ENCODE results near the gene ACTA2. TPM values are rescaled to one million over a fixed set of nuclear protein-coding genes. Genes with fewer than 3 reads are reported as not detected.
"Not testable (repeated sequence)": the region's sequence is repeated elsewhere in the genome, so short reads cannot be mapped to it uniquely, and the experiment has no call there.

ACTA2 gene
- total RNA-seq, 2 donors from 2014 or later, result 57.1 to 245 TPM

DNA sequence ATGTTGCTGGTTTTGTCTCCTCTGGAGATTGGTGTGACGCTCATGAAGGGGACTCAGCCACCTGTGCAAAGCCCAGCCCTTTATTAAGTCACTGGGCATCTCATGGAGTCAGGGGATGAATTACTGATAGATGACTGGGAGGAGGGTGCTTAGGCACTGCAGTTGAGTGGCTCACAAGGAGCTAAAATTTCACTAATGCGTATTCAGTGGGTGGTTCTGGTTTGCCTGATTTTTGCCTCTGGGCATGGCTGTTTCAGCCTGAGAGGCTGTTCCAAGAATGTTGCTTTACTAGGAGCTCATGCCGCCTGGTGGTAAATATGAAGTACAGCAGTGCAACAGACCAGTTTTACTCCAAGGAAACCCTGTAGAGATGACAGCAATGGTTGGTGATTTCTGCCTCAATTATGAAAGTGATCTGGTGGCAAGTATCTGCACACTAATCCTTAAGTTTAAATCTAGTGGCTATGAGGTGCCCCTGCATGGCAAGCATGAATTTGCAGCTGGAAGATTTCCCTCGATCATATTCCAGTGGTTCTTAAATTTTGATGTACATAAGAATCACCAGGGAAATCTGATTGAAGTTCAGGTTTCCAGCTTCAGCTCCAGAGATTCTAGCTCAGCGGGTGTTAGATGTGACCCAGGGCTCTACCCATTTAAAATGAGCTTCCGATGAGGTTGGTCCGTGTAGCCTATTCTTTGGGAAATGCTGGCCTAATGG is 19.9 kb downstream of the ACTA2 start:
- ATAC-seq (peak; percentile 75), DNase-seq (peak; percentile 32 to 49)
- intact Hi-C loops (cut with DNase I, micrococcal nuclease), result loop anchor here (2.0 to 10.0 kb wide), 3 partner anchors 98 to 285 kb away; no protein-coding TSS in a partner anchor

DNA sequence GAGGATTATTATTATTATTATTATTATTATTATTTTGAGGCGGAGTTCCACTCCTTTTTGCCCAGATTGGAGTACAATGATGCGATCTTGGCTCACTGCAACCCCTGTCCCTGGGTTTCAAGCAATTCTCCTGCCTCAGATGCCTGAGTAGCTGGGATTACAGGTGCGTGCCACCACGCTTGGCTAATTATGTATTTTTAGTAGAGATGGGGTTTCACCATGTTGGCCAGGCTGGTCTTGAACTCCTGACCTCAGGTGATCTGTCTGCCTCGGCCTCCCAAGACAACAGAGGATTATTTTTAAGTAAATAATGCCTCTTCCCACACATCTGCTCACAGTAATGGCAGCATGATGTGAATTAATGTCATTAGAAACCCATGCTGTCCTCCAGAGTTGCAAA is 20.5 kb downstream of the ACTA2 start:
- not testable (repeated sequence) for DNase-seq, ATAC-seq
- intact Hi-C loops (cut with DNase I, micrococcal nuclease), result loop anchor here (2.0 to 10.0 kb wide), 3 partner anchors 97 to 285 kb away; no protein-coding TSS in a partner anchor

DNA sequence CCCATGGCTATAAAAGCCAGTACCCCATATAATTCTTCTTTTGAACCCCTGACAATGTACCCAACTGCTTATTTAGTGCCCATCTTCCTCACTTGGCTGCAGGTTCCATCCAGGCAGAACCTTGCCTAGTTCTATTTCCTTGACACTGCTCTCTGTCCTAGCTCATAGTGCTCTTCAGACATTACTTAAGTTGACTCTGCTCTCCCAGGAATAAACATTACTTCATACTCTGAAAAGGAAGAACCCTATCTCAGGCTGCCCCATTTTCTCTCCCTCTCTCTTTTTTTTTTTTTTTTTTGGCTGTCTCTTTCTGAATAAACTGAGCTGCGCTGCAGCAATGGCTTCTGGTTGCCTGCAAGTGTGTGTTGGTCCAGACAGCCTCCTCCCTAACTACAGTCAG is 21.0 kb downstream of the ACTA2 start:
- DNase-seq (no peak), ATAC-seq (no peak)
- intact Hi-C loops (cut with DNase I, micrococcal nuclease), result loop anchor here (5.0 to 10.0 kb wide), 2 partner anchors 97 to 286 kb away; no protein-coding TSS in a partner anchor

DNA sequence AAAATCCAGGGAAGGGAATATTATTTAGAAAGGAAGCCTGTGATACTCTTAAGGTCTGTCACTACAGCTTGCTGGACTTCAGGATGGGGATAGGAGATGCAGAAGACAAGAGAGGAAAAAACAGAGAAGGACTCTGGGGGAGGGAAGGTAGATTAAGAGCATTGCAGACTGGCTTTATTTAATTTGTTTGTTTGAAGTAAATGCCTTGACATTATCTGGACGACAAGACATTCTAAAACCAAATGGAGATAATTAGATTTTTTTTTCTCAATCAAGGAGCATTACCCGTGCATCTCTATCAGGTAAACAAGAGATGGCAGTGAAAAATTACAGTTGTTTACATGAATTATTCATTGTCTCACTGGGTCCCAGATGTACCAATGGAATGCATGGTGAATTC is 24.3 kb downstream of the ACTA2 start:
- no peak for ATAC-seq
- no peak for DNase-seq
- intact Hi-C loops (cut with DNase I, micrococcal nuclease), result no loop called here

DNA sequence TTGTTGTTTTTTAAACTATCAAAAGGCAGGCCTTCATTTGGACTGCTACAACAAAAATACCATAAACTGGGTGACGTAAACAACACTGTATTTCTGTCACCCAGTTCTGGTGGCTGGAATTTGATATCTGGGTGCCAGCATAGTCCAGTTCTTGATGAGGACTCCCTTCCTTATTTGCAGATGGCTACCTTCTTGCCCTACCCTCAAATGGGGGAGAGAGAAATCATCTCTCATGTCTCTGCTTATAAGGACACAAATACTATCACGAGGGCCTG is 25.2 kb downstream of the ACTA2 start:
- ATAC-seq, result no peak
- intact Hi-C loops (cut with DNase I, micrococcal nuclease), result no loop called here
- DNase-seq, result no peak

DNA sequence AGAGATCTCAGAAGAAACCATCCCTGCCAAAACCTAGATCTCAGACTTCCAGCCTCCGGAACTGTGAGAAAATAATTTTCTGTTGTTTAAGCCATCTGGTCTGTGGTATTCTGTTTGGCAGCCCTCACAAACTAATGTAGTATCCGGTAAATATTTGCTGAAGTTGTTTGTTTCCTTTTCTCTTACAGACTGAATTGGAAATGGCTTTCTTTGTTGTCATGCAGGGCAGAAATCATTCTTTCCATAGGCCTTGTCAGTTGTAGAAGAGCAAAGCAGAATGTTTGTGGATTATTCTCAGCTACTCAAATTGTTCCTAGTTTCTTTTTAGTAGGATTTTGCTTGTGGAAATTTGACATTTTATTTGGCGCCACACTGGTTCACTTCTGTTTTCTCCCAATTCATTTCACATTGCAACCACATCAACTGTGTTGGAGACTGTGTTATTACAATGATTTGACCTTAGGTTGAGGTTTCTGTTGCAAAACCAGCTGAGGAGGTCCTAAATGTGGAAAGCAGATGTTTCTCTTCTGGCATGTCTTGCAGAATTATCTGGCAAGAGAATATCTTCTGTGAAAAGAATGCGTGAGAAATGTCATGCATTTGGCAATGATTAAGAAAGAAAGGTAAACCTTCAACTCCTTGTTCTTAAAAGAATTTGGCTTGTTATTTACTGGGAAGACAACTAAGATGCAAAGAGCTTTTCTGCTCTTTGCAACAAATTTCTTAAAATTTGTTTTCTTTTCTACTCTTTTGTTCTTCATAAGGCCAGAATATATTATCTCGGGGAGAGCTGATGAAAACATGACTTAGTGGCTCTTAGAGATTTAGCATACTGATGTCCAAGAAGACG is 25.8 kb downstream of the ACTA2 start:
- intact Hi-C loops (cut with DNase I, micrococcal nuclease), result no loop called here
- no peak for DNase-seq
- ATAC-seq, result no peak

DNA sequence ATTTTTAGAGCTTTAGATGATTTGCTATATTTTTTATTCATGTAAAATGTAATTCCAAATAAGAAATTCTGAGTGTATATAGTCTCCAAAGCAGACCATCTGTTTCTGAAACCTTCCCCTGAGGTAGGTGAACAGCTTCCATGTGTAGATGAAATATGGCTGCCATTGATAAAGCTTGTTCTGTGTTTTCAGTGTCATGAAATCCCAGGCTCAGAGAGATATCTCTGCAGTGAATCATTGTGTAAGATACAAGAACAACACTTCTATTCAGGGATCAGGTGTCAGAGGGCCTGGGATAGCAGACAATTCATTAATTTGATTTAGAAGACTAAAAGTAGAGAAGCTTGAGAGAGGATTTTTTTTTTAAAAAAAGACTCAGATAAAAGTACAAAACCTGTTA is 29.1 kb downstream of the ACTA2 start:
- ATAC-seq, result no peak
- intact Hi-C loops (cut with DNase I, micrococcal nuclease), result no loop called here
- DNase-seq, result no peak

DNA sequence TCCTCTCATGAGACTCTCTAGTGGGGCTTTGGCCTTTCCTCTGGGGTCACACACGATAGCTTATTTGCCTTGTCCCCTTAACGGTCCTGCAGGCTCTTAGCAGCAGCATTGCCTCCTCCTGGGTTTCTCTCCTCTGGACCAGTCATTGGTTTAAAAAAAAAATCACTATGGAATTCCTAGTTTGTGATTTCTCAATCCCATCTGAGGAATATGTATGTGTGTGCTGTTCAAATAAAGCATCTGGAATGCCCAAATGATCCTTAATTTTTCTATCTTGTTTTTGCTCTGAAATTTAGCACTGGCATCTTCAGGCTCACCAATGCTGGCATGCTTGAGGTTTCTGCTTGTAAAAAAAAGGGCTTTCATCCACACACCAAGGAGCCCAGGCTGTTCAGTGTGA is 30.5 kb downstream of the ACTA2 start:
- intact Hi-C loops (cut with DNase I, micrococcal nuclease), result no loop called here

DNA sequence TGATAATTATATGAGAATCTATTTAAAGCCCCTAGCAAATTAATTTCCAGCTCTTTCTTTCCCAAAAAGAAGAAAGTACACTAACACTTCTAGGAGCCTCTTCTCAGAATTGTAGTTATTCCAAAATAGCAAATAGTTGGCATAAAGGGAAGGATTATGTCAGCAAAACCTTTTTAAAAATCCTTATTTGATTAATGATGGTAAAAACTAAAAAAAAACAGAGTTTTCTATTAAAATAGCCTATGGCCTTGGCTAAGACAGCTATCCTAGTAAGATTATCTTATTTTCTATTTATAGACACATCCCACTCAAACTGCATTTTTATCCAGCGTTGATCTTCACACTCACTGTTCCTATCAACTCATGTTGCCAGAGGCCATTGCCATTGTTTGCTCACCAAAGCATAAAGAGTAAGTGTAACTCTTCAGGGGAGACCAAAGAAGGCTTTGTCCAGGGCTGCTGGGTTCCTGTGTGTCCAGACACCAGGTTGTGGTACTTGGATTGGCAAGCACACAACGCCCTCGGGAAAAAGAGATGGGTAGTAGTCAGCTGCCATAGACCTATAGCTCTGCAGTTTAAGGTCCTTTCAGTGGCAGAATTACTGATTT is 31.5 kb downstream of the ACTA2 start:
- DNase-seq (no peak), ATAC-seq (no peak)
- intact Hi-C loops (cut with DNase I, micrococcal nuclease), result no loop called here

More for the DNA sequence above, 30.5 kb downstream of the ACTA2 start:
- ATAC-seq (no peak), DNase-seq (no peak)

DNA sequence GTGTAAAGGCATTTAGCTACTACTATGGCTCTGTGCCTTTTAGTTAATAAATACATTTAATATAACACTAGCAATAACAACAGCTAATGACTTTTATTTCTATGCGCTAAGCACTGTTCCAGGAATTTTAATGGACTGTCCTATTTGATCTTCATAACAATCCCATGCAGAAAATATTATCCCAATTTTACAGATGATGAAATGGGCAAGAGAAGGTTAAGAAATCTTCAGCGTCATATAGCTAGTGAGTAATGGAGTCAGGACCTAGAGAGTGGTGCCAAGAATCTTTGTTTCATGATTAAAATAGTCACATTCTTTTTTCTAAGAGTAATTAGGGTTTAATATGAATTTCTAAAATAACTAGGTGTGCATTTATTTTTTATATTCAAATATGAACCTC is 32.4 kb downstream of the ACTA2 start:
- intact Hi-C loops (cut with DNase I, micrococcal nuclease), result no loop called here
- no peak for DNase-seq
- ATAC-seq, result no peak

DNA sequence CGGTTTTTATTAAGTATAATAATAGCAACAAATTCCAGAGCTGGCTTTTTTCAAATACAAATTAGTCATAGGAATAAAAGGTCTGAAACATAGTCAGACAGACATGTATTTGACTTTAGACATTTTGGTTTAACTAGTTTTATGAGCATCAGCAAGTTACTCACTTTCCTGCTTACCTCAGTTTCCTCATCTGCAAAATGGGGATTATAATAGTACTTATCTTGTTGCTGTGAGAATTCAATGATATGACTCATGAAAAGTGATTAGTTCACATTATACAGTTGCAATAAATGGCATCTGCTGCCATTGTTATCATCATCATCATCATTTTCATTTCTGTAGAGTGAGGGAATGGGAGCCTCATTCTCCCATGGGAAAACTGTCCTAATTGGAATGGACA is 33.5 kb downstream of the ACTA2 start:
- ATAC-seq (no peak), DNase-seq (no peak)
- intact Hi-C loops (cut with DNase I, micrococcal nuclease), result no loop called here

DNA sequence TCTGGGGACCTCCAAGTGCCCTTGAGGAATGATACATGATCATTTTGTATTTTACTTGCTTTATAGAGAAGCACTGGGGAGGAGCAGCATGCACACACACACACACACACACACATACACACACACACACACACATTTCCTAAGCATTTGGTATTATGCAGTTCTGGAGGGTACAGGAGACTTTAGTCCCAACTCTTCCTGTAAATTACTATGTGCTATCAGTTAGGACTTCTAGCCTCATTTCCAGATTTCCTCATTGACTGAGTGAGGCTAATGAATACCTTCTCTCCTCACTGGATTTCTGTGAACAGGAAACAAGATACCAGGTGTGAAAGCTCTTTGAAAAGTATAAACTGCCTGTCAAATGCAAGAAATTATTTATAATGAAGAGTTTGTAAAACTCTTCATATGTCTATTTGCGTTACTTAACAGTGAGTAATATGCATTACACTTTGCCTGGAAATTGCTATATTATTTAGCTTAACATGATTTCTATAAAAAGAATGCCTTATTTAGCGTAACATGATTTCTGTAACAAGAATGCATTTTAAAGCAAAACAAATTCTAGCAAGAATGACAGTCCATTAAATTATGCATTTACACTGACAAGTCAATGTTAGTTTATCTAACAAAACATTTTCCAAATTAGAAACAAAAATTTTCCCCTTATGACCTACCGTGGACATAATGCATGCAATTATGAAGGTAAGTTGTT is 34.2 kb downstream of the ACTA2 start:
- DNase-seq (no peak), ATAC-seq (no peak)
- intact Hi-C loops (cut with DNase I, micrococcal nuclease), result no loop called here

DNA sequence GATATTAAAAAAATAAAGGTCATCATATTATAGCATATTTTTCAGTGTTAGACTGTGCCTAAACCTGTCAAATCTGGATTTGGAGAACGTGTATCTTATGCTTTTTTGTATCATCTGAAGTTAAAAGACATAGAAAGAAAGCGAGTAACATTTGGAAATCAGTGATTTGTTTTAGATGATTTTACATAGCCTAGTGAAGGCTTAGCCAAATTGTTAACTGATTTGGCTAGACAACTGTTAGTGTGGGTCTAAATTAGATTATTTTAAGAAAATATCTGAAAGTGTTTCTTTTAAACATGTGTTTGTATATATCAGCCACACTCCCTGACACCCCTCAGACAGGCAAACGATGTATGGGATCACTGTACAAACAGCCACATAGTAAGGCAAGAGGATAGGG is 35.6 kb downstream of the ACTA2 start:
- DNase-seq, result no peak
- intact Hi-C loops (cut with DNase I, micrococcal nuclease), result no loop called here
- no peak for ATAC-seq

DNA sequence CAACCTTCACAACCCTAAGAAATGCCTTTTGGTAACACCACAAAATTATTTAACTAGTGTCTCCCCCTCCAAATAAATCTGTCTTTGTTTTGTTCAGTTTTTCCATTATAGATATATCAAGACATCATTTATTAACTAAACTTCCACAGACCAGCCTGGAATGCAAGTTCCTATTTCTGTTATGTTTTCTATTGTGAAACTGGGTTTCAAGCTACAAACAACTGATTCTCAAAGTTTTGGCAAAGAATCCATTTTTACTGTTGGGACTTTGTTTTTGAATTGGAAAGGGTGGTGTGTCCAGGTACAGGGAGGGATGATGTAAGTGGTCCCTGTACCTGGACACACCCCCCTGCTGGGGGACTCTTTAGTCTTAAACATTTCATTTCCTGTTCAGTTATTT is 36.3 kb downstream of the ACTA2 start:
- intact Hi-C loops (cut with DNase I, micrococcal nuclease), result no loop called here
- DNase-seq (no peak), ATAC-seq (no peak)

DNA sequence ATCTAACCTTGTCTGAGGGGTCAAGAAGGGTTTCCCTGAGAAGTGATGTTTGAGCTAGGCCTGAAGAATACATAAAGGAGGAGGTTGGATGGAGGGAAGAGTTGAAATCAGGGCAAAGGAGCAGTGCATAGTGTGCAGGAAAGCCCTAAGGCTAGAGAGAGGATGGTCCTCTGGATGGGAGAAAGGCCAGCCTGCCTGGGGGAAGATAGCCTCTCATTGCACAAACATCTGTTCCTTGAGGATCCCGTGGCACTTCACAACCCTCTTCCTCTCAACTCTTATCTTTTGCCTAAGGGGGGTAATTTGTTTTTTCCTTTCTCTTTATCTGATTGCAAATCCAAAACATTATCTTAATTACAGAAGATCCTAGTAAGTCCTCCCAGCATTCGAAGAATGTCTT is 36.8 kb downstream of the ACTA2 start:
- ATAC-seq, result no peak
- intact Hi-C loops (cut with DNase I, micrococcal nuclease), result no loop called here
- DNase-seq, result no peak

DNA sequence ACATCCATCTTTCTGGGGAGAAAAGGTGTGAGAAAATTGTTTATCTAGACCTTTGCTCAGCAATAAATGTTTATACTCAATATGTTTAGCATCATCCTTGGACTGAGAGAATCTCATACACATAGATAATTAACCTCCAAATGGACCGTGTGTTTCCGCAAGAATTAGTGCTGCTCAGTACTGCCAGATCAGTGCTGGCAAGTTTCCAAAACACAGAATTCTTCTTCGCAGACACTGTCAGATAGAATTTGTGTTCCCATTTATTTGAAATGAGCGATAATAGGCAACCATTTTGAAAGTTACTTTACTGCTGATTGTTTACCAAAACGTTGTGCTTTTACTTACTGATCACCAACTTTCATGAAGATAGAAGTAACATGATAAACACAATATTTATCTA is 38.8 kb downstream of the ACTA2 start:
- DNase-seq (no peak), ATAC-seq (no peak)
- intact Hi-C loops (cut with DNase I, micrococcal nuclease), result no loop called here

DNA sequence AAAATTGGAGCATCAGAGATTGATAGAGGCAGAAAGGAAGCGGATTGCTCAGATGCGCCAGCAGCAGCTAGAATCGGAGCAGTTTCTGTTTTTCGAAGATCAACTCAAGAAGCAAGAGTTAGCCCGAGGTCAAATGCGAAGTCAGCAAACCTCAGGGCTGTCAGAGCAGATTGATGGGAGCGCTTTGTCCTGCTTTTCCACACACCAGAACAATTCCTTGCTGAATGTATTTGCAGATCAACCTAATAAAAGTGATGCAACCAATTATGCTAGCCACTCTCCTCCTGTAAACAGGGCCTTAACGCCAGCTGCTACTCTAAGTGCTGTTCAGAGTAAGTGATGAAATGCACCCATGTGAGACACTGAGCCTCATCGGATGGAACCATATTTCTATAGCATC is 39.4 kb downstream of the ACTA2 start:
- DNase-seq (no peak), ATAC-seq (peak; percentile 64)
- intact Hi-C loops (cut with DNase I, micrococcal nuclease), result no loop called here

DNA sequence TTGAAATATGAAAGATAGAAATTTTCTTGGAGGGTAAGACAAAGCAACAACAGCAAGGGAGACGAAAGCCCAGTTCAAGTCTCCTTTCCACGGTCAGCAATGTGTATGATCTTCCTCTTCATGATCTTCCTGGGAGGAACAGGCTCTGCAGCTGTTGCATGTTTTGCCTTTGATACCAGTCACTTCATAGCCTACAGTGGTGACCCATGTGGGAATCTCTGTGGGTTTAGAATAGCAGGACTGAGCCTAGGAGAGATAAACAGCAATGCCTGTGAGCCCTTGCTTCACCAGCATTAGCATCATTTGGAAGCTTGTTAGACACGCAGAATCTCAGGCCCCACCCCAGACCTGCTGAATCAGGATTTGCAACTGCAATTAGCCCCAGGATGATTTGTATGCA is 40.7 kb downstream of the ACTA2 start:
- ATAC-seq (no peak), DNase-seq (no peak)
- intact Hi-C loops (cut with DNase I, micrococcal nuclease), result no loop called here

DNA sequence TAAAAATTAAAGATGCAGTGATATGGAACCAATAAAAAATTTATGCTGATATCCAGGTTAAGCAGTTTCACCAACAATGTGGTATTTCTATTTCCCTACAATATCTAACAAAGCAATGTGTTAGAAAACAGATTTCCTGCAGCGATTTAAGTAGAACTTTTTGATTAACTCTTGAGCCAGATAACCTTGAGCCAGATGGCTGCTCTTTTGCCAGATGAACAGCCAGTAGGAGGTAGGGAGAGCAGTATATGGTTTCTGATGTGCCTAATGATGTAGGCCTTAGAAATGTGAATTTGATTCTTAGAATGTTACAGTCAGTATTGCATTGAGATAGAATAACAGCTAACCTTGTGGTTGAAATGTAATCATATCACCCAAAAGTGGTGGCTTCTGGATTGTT is 41.5 kb downstream of the ACTA2 start:
- ATAC-seq (no peak), DNase-seq (no peak)
- intact Hi-C loops (cut with DNase I, micrococcal nuclease), result no loop called here

DNA sequence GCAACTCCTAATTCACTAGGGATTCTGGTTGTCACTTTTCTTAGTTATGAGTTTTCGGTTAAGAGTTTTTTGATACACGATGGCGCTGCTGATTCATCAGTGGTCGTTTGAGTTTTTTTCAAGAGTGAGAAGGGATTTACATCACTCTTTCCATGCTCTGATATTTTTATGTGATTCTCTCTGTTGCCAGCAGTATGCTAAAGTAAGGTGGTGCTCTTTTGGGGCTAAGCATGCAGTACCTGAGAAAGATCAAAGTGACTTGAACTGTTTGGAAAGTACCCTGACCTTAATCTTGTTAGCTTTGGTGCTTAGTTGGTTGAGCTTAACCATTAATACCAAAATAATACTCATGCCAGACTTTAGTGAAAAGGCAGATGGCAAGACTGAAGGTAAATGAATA is 44.4 kb downstream of the ACTA2 start:
- intact Hi-C loops (cut with DNase I, micrococcal nuclease), result no loop called here
- ATAC-seq (no peak), DNase-seq (no peak)

All from left colon (tissue), 2 donors.